HG02610 (cell line): ENCODE results near the gene TRIM25.

Experiments used
- ATAC-seq: cut with Tn5 transposase; IDR thresholded peaks from one replicate; pipeline ENCODE4 v1.9.1; 2021; ENCODE audit warnings: mild to moderate bottlenecking, moderate library complexity; ENCODE audit not compliant: unreplicated experiment

The TRIM25 gene

DNA sequence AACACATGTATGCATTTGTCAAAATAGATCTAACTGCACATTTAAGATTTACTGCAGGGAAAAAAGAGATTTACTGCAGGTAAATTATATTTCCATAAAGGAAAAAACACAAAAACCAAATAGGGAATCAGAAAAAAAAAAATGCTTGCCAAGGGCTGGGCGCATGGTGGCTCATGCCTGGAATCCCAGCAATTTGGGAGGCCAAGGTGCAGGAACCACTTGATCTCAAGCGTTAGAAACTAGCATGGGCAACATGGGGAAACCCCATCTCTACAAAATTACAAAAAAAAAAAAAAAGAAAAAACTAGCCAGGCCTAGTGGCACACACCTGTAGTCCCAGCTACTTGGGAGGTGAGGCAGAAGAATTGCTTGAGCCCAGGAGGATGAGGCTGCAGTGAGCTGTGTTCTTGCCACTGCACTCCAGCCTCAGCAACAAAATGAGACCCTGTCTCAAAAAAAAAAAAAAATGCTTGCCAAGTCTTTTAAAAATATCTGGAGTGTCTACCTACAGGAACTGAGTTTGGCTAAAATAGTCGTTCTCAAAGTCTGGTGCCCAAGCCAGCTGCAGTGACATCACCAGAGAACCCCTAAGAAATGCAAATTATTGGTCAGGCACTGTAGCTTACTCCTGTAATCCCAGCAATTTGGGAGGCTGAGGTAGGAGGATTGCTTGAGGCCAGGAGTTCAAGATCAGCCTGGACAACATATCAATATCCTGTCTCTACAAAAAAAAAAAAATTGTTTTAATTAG lies 17.5 kb downstream of the TRIM25 start:
- no peak for ATAC-seq

DNA sequence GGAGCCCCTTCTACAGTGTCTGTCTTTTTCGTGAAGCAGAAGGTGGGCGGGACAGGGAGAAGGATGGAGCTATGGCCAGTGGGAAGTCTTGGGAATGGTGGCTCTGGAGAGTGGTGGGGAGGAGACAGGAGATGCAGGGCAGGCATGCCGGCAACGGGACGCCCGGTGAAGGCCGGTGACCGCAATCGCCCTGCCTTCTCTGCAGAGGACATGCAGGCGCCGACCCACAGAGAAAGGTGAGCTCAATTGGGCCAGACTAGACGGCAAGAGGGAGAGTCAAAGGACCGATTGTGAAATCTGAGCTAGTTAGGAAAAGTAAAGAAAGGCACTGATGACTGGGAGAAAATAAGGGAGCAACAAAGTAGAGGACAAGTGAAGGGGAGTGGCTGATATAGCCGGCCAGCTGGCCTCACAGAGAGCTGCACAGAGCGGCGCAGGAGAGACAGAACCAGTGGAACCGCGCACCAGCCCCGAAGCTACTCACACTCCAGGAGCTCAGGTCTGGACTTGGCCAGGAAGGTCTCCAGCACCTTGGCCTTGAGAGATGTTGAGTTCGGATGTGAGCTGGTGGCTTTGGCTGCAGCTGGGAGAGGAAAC lies 18.9 kb downstream of the TRIM25 start:
- ATAC-seq = no peak

DNA sequence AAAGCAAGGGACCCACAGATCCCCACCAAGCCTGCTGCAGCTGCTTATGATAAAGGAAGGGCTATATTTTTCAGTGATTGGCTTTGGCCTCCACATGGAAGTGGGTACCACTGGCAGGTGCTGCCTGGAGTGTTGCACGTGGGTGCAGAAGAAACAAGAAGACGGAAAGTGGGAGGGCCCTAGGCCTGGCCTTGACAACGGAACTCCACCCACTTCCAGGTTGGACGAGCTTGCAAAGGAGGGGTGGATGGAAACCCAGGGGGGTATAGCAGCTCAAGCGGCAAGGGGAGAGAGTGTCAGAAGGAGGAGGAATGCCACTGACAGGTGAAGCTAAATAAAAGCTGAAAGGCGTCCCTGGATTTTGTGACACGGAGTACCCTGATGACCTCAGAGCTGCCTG lies 20.3 kb downstream of the TRIM25 start:
- ATAC-seq = no peak

DNA sequence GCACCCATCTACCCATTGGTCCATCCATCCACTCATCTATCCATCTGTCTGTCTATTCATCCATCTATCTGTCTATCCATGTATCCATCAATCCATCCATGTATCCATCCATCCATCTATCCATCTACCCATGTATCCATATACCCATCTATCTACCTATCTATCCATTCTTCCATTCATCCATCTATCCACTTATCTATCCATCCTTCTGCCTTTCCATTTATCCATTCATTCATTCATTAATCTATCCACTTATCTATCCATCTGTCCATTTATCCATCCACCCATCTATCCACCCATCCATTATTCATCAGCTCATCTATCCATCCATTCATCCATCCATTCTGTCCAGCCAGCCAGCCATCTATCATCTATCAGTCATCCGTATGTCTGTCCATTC lies 21.5 kb downstream of the TRIM25 start:
- ATAC-seq = no peak

DNA sequence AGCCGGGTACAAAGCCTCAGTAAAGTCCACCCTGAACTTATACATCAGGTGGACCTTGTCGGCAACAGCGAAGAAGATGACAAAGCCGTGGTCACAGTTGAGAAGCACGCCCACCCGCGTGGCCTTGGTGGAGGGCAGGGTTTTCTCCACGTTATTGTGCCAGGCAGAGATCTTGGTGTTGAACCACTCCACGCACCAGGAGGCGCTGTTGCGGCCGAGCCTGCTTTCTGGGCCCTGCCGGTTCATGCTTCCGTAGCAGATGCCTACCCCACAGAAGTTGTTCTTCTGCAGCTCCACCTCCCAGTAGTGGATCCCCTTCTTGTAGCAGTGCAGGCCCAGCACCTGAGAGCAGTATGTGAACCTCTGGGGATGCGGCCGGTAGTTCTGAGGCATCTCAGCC lies 22.1 kb downstream of the TRIM25 start:
- ATAC-seq = no peak

DNA sequence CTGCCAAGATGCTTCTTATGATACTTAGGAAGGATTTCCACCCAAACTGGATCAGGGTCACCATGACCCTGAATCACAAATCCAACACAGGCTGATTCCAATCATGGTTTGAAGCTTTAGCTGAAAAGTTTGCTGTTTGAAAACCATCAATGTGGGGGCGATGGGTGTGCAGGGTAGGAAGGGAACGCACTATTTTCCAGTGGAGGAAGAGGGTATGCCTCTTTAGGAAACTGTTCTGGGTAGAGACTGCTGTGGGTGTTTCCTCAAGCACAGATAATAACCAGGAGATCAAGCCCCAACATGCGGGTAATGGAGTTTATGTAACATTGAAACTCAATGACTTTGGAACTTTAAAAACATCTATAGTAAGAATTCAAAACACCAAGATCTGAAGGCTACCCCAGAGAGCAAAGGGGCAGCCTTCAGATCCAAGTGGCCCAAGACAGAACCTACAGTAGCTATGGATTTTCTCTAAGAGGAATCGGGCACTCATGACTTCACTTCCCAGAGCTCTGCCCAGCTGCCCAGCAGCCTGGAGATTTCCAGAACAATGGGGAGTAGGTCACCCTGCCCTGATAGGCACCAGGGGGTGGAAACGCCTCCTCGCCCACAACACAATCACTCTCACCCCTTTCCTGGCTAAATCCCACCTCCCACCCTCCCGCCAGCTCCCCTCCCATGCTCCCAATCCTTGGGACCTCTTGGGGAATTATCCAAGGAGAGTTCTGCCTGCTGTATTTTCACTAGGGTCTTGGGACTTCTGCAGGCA lies 22.8 kb downstream of the TRIM25 start:
- no peak for ATAC-seq

DNA sequence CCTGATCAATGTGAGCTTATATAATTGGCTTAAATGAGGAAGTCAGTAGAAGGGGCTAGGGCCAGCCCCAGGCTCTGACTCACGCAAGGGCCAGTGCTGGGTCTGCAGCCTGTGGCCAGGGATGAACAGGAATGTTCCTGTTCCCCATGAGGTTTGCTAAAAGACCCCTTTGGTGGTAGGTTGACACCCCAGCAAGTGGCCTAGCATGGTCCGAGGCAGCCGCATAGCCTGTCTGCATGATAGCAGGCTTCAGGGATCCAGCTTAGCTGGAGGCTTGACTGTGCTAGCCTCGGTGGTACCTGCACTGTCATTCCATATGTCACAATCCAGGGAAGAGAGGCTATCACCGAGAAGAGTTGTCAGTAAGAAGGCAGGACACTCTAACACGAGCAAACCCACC lies 23.5 kb downstream of the TRIM25 start:
- ATAC-seq = no peak

DNA sequence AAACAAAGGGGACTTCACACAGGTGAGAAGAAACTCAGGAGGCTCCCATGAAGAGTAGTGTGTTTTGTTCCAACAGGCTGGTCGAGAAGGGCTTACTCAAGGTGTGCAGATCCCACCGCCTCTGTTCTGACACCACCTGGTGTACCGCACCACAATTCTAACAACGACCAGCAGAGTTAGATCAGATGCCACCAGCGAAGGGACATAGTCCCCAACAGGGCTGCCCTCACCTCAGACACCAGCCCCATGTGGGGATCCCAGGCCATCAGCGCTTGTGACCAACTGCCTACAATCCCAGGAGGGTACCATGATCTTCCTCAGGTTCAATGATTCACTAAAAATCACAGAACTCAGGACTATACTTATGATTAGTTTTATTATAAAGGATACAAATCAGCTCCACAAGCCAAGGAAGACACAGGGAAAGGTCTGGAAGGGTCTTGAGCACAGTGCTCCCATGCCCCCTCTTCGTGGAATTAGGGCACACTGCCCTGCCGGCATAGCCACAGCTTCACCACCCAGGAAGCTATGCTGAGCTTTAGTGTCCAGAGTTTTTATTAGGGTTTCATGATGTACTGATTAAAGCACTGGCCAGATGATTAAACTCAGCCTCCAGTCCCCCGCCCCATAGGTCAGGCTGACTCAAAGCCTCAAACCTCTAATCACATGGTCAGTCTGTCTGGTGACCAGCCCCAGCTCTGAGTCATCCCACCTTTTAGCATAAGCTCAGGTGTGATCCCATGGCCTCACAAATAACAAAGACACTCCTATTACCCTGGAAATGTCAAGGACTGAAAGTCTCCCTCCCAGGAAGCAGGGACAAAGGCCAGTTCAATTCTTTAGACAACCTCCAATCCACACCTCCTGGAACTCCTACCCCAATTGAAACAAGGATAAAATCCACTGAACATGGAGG lies 26.0 kb downstream of the TRIM25 start:
- no peak for ATAC-seq

DNA sequence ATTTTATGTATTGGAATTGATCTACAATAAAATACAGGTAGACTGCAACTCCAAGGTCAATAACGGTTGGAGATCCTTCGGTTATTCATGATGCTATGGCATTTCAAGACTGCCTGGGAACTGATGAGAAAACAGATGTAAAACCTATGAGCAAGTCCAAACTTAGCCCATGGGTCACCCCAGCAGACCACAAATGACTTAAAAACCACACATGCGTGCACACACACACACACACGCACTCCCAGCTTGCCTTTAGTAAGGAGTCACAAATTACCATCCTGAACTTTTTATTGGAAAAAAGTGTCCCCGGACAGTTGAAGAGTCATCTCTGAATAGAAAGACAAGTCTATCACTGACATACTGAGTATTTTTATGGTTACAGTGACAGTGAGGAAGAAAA lies 26.7 kb downstream of the TRIM25 start:
- ATAC-seq = no peak

DNA sequence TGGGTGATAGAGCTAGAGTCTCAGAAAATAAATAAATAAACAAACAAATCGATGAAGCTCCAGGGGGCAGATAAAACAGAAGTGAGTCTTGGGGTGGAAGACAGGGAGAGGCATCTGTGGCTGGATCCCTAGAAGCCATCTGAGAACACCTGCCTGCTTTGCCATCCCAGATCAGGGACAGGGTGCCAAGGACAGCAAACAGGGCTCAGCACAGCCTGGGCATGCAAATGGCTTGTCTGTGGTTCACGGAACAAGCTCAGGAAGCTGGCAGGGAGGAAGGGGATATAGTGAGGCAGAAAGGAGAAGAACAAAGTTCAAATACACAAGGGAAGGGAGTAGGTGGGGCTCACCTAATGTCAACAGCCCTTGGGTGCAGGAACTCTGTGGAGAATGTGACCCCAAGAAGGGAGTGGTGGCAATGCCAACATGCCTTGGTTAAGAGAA lies 27.5 kb downstream of the TRIM25 start:
- no peak for ATAC-seq

DNA sequence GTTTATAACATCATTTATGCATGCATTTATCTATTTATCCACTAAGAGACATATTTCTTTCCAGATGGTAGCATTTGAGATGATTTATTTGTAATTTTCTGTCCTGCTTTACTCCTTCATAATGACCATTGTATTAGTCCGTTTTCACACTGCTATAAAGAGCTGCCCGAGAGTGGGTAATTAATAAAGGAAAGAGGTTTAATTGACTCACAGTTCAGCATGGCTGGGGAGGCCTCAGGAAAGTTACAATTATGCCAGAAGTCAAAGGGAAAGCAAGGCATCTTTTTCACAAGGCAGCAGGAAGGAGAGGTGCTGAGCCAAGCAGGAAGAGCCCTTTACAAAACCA lies 28.6 kb downstream of the TRIM25 start:
- no peak for ATAC-seq

DNA sequence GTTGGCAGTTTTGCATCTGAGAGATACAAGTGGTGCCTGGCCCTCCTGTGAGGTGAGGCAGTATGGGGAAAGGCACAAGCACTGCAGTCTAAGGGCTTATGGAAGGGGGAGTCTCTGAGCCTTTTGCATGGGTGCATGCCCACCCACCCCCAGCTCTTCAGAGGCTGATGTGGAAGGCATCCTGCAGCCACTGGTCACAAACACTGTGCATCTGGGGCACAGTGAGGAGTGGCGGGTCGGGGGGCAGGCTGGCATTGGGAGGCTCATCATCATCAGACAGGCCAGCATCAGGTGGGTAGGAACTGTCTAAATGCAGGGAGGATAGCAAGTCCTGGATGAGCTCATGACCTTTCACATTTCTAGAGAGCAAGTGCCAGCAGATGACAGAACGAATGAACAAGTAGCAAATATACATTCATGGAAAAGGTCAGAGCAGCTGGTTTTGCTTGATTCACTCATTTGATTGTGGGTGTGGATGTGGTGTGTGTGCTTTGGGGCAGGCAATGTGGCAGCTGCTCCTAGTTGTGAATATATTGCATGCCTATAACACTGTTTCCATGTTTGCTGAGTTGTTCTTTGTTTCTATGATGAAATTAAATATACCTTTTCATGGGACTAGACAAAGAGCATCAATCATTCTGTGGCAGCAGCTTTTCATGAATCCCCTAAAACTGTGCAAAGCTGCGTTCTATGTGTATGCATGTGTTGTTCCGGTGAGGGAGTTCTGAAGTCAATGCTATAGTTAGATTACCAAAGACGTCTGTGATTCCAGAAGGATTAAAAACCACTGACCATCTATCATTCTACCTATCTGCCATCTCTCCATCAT lies 29.2 kb downstream of the TRIM25 start:
- ATAC-seq = no peak

DNA sequence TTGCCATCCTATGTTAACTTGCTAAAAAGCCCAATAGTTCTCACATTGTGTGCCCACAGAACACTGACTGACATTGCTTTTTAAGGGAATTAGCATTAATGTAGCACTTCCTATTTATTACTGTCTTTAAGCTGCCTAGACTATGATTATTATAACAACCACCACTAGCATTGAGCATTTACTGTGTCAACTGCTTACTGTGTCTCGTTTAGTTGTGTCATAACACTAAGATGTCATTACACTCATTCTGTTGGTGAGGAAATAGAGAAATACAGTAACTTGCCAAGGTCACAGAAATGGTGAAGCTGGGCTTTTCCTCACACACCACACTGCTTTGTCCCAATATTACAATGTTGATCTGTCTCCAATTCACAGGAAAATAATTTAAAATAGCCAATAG lies 30.2 kb downstream of the TRIM25 start:
- ATAC-seq = no peak

DNA sequence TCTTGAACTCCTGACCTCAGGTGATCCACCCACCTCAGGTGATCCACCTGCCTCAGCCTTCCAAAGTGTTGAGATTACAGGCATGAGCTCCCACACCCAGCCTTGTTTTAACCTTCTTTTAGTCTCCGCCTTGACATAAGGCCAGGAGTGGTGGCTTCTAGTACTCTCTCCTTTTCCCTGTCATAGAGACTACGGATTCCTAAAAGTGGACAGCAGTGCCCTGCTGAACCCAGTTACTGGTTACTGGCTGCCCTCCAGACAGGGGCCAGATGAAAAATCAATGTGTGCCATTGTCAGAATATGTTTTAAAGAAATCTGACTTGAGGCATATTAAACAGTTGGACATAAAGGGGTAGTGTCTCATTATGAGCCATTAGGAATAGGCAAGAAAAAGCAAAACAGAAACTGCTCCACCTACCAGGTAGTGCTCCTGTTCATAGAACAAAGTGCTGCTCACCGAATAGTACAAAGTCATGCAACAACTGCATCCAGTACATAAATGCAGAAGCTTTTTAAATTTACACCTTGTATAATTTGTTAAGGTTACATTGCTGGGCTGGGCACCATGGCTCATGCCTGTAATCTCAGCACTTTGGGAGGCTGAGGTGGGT lies 32.1 kb downstream of the TRIM25 start:
- ATAC-seq = no peak

DNA sequence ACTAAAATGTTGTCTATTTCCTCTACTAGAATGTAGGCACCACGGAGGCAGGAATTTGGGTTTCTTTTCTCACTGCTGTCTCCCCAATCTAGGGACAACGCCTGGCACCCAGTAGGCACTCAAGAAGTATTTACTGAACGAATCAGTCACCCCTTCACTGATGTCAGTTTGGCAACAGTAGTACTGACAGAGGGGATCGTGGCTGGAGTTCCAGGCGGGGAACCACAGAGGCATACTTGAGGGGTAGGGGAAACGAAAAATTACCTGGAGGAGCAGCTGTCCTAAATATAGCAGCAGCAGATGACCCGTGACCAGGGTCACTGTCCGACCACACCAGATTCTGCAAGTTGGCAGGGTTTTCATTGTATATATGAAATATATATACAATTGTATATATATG lies 33.3 kb downstream of the TRIM25 start:
- no peak for ATAC-seq

DNA sequence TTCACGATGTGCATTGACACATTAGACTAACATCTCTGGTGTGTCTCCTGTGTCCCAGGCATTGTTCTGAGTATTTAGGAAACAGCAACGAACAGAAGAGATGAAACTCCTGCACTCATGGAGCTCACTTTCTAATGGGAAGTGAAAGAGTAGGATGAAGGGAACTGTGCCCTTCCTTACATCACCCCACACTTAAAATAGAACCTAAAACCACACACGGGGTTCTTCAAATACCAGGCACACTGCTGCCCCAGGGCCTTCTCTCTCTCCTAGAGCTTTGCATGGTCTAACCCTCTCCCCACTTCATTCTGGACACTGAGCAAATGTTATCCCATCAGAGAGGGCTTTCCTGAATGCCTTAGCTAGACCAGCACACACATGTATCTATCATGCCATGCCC lies 33.7 kb downstream of the TRIM25 start:
- no peak for ATAC-seq

DNA sequence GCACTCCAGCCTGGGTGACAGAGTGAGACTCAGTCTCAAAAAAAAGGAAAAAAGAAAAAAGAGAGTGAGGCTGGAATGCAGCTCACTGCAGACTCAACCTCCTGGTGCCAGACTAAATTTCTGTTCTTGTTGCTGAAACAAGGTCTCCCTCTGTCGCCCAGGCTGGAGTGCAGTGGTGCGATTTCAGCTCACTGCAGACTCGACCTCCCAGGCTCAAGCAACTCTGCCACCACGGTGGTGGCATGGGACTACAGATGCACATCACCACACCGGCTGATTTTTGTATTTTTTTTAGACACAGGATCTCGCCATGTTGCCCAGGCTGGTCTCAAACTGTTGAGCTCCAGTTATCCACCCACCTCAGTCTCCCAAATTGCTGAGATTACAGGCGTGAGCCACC lies 34.6 kb downstream of the TRIM25 start:
- no peak for ATAC-seq

DNA sequence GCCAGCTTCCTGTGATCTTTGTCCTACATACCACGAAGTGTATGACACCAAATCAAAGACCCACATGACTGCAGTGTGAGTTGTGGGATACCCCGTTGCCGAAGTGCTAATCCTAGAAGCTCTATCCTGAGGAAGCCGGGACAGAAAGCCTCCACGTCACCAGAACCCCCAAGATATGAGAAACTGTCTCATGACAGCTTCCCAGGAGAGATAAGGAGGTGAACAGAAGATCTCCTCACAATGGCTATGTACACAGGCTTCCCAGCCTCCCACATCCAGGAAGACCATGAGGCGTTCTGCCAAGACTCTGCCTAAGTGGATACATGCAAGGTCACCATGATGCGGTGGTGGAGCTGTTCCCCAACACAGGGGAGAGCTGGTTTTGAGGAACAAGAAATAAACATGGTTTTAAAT lies 37.1 kb downstream of the TRIM25 start:
- no peak for ATAC-seq

DNA sequence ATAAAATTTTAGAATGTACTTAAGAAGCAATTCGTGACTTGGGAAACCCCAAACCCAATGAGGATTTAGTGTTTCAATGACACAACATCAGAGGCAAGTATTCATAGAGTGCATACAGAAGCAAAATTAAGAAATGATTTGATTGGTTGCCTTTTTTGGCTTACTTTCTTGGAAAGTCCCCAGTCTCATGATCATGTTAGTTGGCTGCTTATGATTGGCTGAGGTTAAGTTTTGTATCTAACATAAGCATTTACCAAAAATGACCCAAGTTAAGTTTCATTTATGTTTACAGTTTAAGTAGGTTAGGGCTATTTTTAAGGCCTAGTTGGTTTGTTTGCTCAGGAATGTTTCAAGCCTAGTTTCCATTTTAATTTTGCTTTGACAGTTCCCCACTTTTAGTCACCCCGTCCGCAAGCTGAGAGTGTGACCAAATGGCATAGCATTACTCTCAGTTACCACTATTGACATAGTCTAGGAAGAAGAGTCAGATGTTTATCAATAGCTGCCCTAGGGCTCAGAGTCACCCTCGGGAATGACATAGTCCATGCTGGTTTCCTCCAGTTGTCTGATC lies 43.7 kb downstream of the TRIM25 start:
- ATAC-seq = peak; percentile 71

DNA sequence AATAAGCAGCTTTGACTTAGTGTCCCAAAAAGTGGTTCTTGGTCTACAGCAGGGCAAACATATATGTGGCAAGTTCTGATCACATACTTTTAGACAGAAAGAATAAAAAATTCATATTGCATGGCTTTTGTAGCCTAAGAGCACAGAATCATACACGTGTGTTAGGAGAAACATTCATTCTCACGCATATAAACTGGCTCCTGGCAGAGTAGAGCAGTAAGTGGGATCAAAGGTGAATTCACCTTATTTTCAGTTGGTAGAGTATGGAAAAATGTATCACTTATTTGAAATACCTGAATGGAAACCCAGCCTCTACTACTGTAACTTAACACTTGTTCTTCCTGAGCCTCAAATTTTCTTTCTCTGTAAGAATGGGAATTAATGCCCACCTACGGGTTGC lies 45.1 kb downstream of the TRIM25 start:
- no peak for ATAC-seq
